ENCODE results near the gene ANKRD13B. TPM values are rescaled to one million over a fixed set of nuclear protein-coding genes. Genes with fewer than 3 reads are reported as not detected.
A peak's percentile ranks its signal among the peaks of the same experiment; 100 is the strongest.

The ANKRD13B gene
- total RNA-seq, 2 experiments from 2014 or later = 14.1 to 15.1 TPM

DNA sequence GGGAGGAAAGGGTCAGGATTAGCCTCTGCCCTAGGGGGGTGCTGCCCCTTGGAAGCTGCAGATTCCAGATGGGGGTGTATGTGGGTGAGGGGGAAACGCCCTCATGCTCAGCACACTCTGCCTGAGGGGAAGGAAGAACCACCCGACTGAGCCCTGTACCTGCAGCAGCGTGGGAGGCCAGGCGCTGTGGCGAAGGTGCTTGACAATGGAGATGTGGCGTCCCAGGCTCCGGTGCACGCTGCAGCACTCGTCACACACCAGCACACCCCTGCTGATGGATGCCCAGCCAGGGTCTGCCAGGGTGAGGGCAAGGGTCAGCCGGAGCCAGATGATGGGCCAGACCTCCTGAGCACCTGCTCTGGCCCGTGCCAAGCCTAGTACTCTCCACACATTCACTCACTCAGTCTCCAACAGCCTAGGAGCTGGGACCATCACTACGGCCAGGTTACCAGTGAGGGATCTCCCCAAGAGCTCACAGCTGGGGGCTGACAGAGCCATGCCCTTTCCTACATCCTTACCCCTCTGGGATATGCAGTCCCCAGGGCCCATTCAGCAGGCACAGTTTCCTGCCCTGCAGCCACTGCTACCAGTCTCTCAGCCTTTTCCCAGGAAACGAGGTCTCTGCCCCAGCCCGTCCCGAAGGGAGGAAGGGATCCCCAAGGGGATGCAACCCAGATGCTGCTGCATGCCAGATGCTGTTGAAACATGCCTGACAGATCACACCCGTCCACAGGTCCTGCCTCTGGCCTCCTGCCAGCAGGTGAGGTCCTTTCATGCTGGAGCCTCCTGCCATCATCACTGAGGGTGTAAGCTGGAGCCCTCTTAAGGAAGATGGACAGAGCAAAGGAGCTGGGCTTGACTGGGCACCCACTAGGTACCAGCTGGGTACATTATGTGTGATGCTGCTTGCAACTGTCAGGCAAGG is 9.3 kb upstream of the ANKRD13B start:
- Mint-ChIP-seq H3K27ac (no peak overlapping the region), H3K36me3 (peaks cover 13% of the 10 kb centered on the region), H3K4me3 (no peak overlapping the region), H3K9me3 (no peaks in the 10 kb centered on the region), H3K4me1 (ENCODE audit: low read depth) (peaks cover 44% of the 10 kb centered on the region), H3K27me3 (no peaks in the 10 kb centered on the region)
- ChIA-PET POLR2A (interaction anchor here (1.2 to 1.5 kb wide), 2 partner anchors 9 to 33 kb away, joined by 4 to 5 read pairs; partner anchors contain the start of gene ANKRD13B), CTCF (interaction anchor here (1.0 to 6.7 kb wide), 3 partner anchors 8 to 32 kb away, joined by 3 to 98 read pairs (median 11); partner anchors contain the start of gene ANKRD13B)
- intact Hi-C loops (cut with micrococcal nuclease) = loop anchor here (10.0 kb wide), 1 partner anchor 351 kb away; the partner anchor contains the start of gene SSH2
- DNase-seq = no peak

DNA sequence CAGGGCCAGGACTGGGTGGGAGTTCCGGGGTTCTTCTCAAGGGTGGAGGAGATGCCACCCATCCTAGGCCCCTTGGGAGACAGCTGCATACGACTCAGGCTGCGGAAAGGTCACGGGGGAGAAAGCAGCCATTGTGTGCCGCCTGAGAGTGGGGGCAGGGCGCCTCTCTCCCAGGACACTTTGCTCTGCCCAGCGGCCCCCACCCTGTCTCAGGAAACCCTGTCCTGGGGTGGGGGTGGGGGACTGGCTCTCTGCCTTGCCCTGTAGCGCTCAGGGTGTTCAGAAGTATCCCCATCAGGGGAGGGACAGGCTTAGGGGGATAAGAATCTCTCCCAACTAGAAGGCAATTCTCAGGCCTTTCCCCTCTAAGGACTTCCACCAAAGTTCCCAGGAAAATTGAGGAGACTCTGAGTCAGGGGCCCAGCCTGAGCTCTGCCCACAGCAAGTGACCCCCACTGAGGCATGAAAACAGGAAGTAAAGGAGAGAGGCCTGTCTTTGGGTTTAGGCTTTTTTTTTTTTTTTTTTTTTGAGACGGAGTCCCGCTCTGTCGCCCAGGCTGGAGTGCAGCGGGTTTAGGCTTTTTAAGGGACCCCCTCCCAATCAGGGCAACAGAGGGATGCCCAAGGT is 8.4 kb upstream of the ANKRD13B start:
- intact Hi-C loops (cut with micrococcal nuclease) = loop anchor here (10.0 kb wide), 1 partner anchor 350 kb away; the partner anchor contains the start of gene SSH2
- POLR2A ChIA-PET = no interaction called here
- peaks cover 44% of the 10 kb centered on the region for H3K4me1 Mint-ChIP-seq (ENCODE audit: low read depth)
- DNase-seq = no peak
- H3K4me3 Mint-ChIP-seq = no peak overlapping the region
- CTCF ChIA-PET = interaction anchor here (1.9 to 6.7 kb wide), 2 partner anchors 12 to 31 kb away, joined by 6 to 98 read pairs; no protein-coding TSS in a partner anchor
- peak overlapping the region; percentile 60 for H3K27ac Mint-ChIP-seq
- H3K9me3 Mint-ChIP-seq = no peaks in the 10 kb centered on the region
- peaks cover 13% of the 10 kb centered on the region for H3K36me3 Mint-ChIP-seq
- no peaks in the 10 kb centered on the region for H3K27me3 Mint-ChIP-seq

DNA sequence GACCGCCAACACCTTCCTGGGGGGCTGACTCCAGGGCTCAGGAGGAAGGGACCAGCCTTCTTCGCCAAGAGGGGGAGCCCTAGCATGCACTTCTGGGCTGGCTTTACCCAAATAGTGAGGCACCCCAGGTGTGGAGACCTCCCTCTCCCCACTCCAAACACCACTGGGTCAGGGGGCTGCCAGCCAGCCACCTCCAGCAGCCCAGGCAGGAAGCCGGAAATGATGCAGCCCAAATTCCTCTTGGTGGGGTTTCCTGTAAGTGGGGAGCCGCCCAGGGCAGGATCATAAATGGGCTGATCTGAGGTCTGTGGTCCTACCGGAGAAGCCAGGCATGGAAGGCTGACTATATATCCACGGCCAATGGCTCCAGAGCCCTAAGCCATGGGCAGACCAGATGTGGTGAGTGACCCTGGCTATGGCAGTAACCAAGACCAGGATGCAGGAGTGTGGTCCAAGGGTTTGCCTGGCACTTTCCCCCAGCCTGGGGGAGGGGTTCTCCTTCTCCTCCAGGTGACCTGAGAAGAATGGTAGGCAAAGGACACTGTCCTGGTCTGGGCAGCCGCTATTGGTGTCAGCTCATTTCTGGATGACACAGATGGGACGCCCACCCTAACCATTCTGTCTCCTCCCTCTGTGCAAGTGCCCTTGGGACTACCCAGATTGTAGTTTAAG is 7.7 kb upstream of the ANKRD13B start:
- H3K27ac Mint-ChIP-seq = peak overlapping the region; percentile 77
- POLR2A ChIA-PET = interaction anchor here (0.7 to 4.1 kb wide), 2 partner anchors 8 to 17 kb away, joined by 3 to 21 read pairs; partner anchors contain the start of genes ABHD15 and TP53I13
- H3K27me3 Mint-ChIP-seq = no peaks in the 10 kb centered on the region
- peak; percentile 42 for DNase-seq
- intact Hi-C loops (cut with micrococcal nuclease) = loop anchor here (10.0 kb wide), 1 partner anchor 350 kb away; the partner anchor contains the start of gene SSH2
- no peaks in the 10 kb centered on the region for H3K9me3 Mint-ChIP-seq
- H3K4me1 Mint-ChIP-seq (ENCODE audit: low read depth) = peaks cover 48% of the 10 kb centered on the region
- H3K36me3 Mint-ChIP-seq = peaks cover 9% of the 10 kb centered on the region
- CTCF ChIA-PET = interaction anchor here (0.7 to 2.0 kb wide), 4 partner anchors 12 to 215 kb away, joined by 3 to 11 read pairs (median 6); no protein-coding TSS in a partner anchor
- H3K4me3 Mint-ChIP-seq = peak overlapping the region; percentile 26

DNA sequence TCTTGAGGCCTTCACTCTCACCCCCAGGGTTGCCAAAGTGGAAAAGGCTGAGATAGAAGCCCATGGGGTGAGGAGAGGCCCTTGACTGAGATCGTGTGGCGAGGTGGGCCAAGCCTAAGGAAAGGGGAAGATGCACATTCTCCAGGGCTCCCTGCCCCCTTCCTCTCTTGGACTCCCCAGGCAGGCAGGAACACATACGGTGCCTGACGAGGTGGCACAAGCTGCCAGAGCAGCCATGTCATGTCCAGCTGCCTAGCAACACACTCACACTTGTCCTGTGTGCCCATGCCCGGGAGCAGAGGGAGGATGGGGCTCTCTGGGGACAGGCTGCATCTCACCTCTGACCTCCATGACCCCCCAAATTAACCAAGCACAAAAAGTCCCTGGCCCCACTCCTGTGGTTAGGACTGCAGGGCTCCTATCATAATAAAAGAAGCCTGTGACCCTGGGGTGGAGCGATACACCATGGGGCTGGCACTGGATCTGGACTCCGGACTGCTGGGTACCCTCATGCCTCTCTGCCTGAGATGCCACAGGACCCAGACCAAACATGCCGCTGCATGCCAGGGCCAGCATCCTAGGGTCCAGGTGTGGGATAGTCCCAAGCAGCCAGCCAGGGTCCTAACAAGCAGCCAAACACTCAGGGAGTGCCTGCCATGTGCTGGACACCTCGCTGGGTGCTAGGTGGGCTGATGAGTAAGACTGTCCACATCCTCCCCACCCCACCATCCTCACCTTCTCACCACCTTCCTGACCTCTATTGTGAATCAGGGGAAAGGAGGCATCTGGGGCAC is 6.1 kb upstream of the ANKRD13B start:
- Mint-ChIP-seq H3K36me3 (peaks cover 6% of the 10 kb centered on the region), H3K4me3 (peak overlapping the region; percentile 35), H3K27me3 (no peaks in the 10 kb centered on the region), H3K27ac (no peak overlapping the region), H3K9me3 (no peaks in the 10 kb centered on the region), H3K4me1 (ENCODE audit: low read depth) (peaks cover 59% of the 10 kb centered on the region)
- CTCF ChIA-PET = interaction anchor here (1.2 to 2.2 kb wide), 8 partner anchors 7 to 344 kb away, joined by 3 to 21 read pairs (median 5); no protein-coding TSS in a partner anchor
- DNase-seq = no peak
- intact Hi-C loops (cut with micrococcal nuclease) = loop anchor here (10.0 kb wide), 1 partner anchor 348 kb away; the partner anchor contains the start of gene SSH2
- POLR2A ChIA-PET = interaction anchor here (1.0 to 4.1 kb wide), 4 partner anchors 10 to 30 kb away, joined by 3 to 21 read pairs (median 6); partner anchors contain the start of genes ABHD15 and TP53I13

DNA sequence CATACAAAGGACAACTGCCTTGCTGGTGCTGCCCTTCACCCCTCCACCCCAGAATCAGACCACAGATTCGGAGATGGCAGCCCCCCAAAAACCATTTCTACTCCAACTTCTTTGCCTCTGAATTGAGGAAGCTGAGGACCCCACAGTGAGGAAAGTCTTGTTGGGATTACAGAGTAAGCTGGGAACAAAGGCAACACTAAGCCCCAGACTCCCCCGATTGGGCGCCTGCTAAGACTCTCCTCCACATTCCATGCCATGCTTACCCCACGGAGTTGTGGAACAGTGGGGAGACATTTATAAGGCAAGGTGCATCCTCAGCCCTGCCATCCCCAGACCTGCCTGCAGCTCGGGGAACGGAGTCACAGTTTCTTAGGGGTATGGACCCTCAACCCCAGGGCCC is 5.3 kb upstream of the ANKRD13B start:
- ChIA-PET POLR2A (interaction anchor here (0.6 to 4.1 kb wide), 8 partner anchors 10 to 1542 kb away, joined by 3 to 21 read pairs (median 4); partner anchors contain the start of genes ABHD15 and TP53I13), CTCF (interaction anchor here (1.2 to 2.2 kb wide), 8 partner anchors 8 to 343 kb away, joined by 3 to 21 read pairs (median 8); partner anchors contain the start of genes ABHD15 and TP53I13)
- DNase-seq = no peak
- H3K4me3 Mint-ChIP-seq = peak overlapping the region; percentile 94
- no peaks in the 10 kb centered on the region for H3K27me3 Mint-ChIP-seq
- peaks cover 66% of the 10 kb centered on the region for H3K4me1 Mint-ChIP-seq (ENCODE audit: low read depth)
- peaks cover 2% of the 10 kb centered on the region for H3K36me3 Mint-ChIP-seq
- peak overlapping the region; percentile 38 for H3K27ac Mint-ChIP-seq
- intact Hi-C loops (cut with micrococcal nuclease) = loop anchor here (10.0 kb wide), 1 partner anchor 347 kb away; the partner anchor contains the start of gene SSH2
- no peaks in the 10 kb centered on the region for H3K9me3 Mint-ChIP-seq

DNA sequence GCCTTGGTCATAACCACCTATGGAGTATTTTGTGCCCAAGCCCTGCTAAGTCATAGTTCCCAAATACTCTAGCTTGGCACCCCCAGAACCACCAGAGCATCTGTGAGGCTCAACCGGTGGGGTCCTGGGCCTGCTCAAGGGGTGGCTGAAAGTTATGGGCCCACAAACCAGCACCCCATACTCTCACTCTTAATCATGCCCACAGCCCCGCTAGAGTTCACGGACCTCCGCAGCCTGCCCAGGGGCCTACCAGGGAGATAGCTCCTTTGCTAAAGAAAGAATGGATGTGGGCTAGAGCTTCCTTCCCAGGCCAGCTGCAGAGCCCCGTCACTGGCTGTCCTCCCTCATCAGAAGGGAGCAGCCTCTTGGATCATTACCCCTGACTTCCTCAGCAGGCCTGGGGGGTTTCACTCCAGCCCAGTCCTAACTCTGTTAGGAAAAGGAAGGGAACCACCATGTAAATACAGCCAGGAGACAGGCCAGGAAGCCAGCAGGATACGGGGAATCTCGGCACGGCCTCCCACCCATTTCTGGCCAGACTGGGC is 4.8 kb upstream of the ANKRD13B start:
- H3K36me3 Mint-ChIP-seq = peaks cover 2% of the 10 kb centered on the region
- H3K4me1 Mint-ChIP-seq (ENCODE audit: low read depth) = peaks cover 70% of the 10 kb centered on the region
- H3K27ac Mint-ChIP-seq = peak overlapping the region; percentile 86
- intact Hi-C loops (cut with micrococcal nuclease) = loop anchor here (10.0 kb wide), 1 partner anchor 347 kb away; the partner anchor contains the start of gene SSH2
- POLR2A ChIA-PET = interaction anchor here (0.6 to 4.1 kb wide), 8 partner anchors 11 to 1542 kb away, joined by 3 to 21 read pairs (median 4); partner anchors contain the start of genes ABHD15 and TP53I13
- no peaks in the 10 kb centered on the region for H3K9me3 Mint-ChIP-seq
- peak overlapping the region; percentile 94 for H3K4me3 Mint-ChIP-seq
- CTCF ChIA-PET = interaction anchor here (1.2 to 2.2 kb wide), 9 partner anchors 8 to 343 kb away, joined by 3 to 21 read pairs (median 5); partner anchors contain the start of genes ABHD15 and TP53I13
- no peak for DNase-seq
- H3K27me3 Mint-ChIP-seq = no peaks in the 10 kb centered on the region

DNA sequence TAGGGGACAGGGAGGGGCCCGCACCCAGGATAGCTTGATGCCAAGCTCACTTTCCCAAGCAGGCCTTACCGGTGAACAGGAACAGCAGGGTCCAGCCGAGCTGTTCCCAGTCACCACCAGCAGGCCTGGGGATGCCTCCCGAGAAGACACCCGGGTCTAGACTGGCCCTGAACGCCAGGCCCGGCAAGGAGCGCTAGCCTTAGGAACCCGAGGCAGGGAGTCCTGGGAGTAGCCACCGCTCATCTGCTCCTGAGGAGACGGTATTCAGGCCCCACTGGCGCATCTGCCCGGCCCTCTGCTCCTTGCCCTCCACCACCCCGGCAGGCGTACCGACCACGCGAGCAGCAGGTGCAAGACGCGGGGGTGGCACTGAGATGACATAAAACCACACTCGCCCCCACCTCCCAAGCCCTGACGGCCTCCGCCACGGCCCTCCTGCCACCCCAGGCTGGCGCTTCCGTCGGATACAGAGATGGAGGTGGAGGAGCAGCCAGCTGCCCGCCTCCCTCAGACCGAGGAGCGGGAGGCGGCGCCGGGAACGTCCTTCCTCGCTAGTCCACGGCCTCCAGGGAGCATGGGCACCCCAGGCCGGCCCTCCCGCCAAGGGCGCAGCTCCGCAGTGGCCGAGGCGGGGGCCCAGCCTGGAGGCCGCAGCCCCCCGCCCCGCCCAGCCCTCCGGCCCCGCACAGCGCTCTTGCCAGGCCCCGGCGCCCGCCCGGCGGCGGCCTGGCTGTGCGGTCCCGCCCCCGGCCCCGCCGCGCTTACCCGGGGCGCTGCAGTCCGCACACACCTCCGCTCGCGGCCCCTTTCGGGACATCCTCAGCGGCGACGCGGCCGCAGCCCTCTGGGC is 4.1 kb upstream of the ANKRD13B start:
- Mint-ChIP-seq H3K4me3 (peak overlapping the region; percentile 94), H3K36me3 (peaks cover 2% of the 10 kb centered on the region), H3K9me3 (no peaks in the 10 kb centered on the region), H3K4me1 (ENCODE audit: low read depth) (peaks cover 71% of the 10 kb centered on the region), H3K27me3 (no peaks in the 10 kb centered on the region), H3K27ac (peak overlapping the region; percentile 86)
- intact Hi-C loops (cut with micrococcal nuclease) = loop anchor here (10.0 kb wide), 1 partner anchor 346 kb away; the partner anchor contains the start of gene SSH2
- CTCF ChIA-PET = interaction anchor here (1.2 to 2.2 kb wide), 8 partner anchors 9 to 342 kb away, joined by 3 to 21 read pairs (median 8); partner anchors contain the start of genes ABHD15 and TP53I13
- DNase-seq = peak; percentile 68
- POLR2A ChIA-PET = interaction anchor here (0.6 to 4.1 kb wide), 8 partner anchors 15 to 294 kb away, joined by 3 to 21 read pairs (median 4); partner anchors contain the start of genes ABHD15 and TP53I13

DNA sequence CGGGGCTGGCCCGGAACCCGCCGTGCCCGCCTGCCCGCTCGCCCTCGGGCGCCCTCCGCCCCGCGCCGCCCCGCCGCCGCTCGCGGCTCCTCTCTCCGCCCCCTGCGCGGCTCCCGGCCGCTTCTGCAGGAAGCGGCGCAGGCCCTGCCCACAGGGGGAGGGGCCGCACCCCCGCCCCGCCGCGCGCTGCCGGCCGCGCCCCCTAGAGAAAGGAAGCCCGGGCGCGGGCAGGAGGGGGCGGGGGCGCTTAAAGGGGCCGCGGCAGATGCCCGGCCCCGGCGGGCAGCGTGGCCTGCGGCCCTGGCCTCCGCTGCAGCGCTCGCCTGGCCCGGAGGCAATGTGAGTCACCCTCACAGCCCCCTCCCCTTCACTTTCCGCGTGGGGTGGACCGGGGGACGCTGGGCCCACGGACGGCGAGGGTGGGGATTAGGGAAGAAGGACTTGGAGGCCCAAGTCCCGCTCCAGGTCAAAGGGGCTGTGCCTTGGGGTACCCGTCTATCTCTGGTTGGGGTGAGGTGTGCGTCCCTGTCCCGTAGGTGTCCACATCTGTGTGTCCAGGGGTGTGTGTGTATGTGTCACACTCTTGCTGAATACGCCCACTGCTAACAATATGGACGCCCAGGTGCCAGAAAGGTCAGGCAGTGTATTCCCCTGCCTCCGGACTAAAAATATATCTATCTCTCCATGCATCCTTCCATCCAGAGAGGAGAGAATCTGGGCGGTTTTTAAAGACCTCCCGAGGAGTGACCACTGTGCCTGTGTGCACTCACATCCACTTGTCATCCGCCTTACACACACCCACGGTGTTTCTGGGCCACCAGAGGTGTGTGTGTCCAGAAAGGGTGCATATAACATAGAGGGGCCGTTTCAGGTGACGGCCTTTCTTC is 3.2 kb upstream of the ANKRD13B start, which contains the start of gene GIT1:
GIT1 (minus strand) TSS at position 125 of the 887 bp plus-strand sequence. CDS start 270 bp downstream, outside the sequence.
- POLR2A ChIA-PET = interaction anchor here (0.6 to 1.3 kb wide), 3 partner anchors 9 to 295 kb away, joined by 3 to 4 read pairs (median 3); no protein-coding TSS in a partner anchor

More for the DNA sequence above, 3.2 kb upstream of the ANKRD13B start, which contains the start of gene GIT1:
- Mint-ChIP-seq H3K4me3 (peak within 1 kb of the TSS; percentile 94), H3K27ac (peak within 1 kb of the TSS; percentile 90), H3K36me3 (peaks cover 2% of the 10 kb centered on the region), H3K9me3 (no peaks in the 10 kb centered on the region), H3K4me1 (ENCODE audit: low read depth) (peaks cover 74% of the 10 kb centered on the region), H3K27me3 (no peaks in the 10 kb centered on the region)
- intact Hi-C loops (cut with micrococcal nuclease) = loop anchor here (1.0 to 10.0 kb wide), 2 partner anchors 22 to 345 kb away; partner anchors contain the start of genes ABHD15 and SSH2
- DNase-seq = peak; percentile 88
- CTCF ChIA-PET = interaction anchor here (1.4 to 5.0 kb wide), 9 partner anchors 11 to 220 kb away, joined by 4 to 159 read pairs (median 25); partner anchors contain the start of genes ABHD15 and TP53I13

Data from activated CD4-positive, alpha-beta memory T cell treated with anti-CD3 and anti-CD28 coated beads for 36 hours (primary cell).